Stomach smooth muscle (tissue), 2 donors: ENCODE data around the gene COL1A1.

Experiments
- H3K27ac ChIP-seq: one replicate; pipeline ENCODE4 v1.7.0; 2013; ENCODE audit warnings: mild to moderate bottlenecking, low read length, inconsistent platforms
- H3K27me3 ChIP-seq, 2 donors: one replicate each; pipeline ENCODE4 v1.7.0; 2013; ENCODE audit warnings: low read length in 2 of 2; ENCODE audit not compliant: insufficient read depth in 2 of 2, control insufficient read depth in 1 of 2
- H3K36me3 ChIP-seq, 2 donors: one replicate each; pipeline ENCODE4 v1.7.0; 2013; ENCODE audit warnings: low read length in 2 of 2; ENCODE audit not compliant: control insufficient read depth in 2 of 2, insufficient read depth in 2 of 2
- H3K4me1 ChIP-seq: one replicate; pipeline ENCODE4 v1.7.0; 2013; ENCODE audit warnings: low read length; ENCODE audit not compliant: control insufficient read depth, insufficient read depth
- H3K4me3 ChIP-seq, 2 donors: one replicate each; pipeline ENCODE4 v1.7.0; 2013; ENCODE audit warnings: low read length in 2 of 2
- H3K9ac ChIP-seq, 2 donors: one replicate each; pipeline ENCODE4 v1.7.0; 2013; ENCODE audit warnings: low read length in 2 of 2, mild to moderate bottlenecking in 1 of 2
- H3K9me3 ChIP-seq, 2 donors: one replicate each; pipeline ENCODE4 v1.7.0; 2013; ENCODE audit warnings: low read length in 2 of 2; ENCODE audit not compliant: control insufficient read depth in 2 of 2
- donor health status: healthy.
- donor health status: Pancreatic carcinoma.

The COL1A1 gene

DNA sequence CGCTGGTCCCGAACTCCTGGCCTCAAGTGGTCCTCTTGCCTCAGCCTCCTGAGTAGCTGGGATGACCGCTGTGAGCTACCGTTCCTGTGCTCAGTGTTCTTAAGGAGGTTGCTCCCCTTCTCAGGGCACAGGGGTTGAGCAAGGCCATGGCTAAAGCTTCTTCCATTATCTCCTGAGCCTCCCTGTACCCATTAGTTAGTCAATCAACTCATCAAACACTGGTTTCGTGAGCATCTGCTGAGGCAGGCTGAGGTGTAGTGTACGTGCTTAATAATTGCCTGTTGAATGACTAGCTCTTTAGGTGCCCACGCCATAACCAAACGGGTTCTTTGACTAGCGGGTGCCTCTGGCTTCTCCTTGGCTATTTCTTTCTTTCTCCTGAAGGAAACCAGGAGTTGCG is 24.0 kb downstream of the COL1A1 start:
- peak overlapping the region; percentile 47 for H3K9ac ChIP-seq
- peak overlapping the region; percentile 9 to 57 for H3K4me3 ChIP-seq
- no peaks in the 10 kb centered on the region for H3K36me3 ChIP-seq
- peak overlapping the region; percentile 89 for H3K27ac ChIP-seq
- H3K27me3 ChIP-seq = no peaks in the 10 kb centered on the region
- H3K9me3 ChIP-seq = no peaks in the 10 kb centered on the region
- H3K4me1 ChIP-seq = peaks cover 52% of the 10 kb centered on the region

- peak overlapping the region; percentile 47 for H3K9ac ChIP-seq
- peak overlapping the region; percentile 89 for H3K27ac ChIP-seq
- H3K9me3 ChIP-seq = no peaks in the 10 kb centered on the region
- no peaks in the 10 kb centered on the region for H3K27me3 ChIP-seq
- H3K36me3 ChIP-seq = peaks cover 0 to under 1% of the 10 kb centered on the region in 2 donors
- no peak overlapping the region for H3K4me3 ChIP-seq
- H3K4me1 ChIP-seq = peaks cover 52% of the 10 kb centered on the region
Observed at GRCh38 chr17:50176559-50177357, 24.7 kb downstream of the COL1A1 start.

- peak overlapping the region in 1 of 2 donors; percentile 42 for H3K9ac ChIP-seq
- H3K36me3 ChIP-seq = peaks cover 0 to 2% of the 10 kb centered on the region in 2 donors
- H3K4me3 ChIP-seq = peak overlapping the region in 1 of 2 donors; percentile 44
- H3K27me3 ChIP-seq = no peaks in the 10 kb centered on the region
- peak overlapping the region; percentile 89 for H3K27ac ChIP-seq
- no peaks in the 10 kb centered on the region for H3K9me3 ChIP-seq
- peaks cover 49% of the 10 kb centered on the region for H3K4me1 ChIP-seq
Observed at GRCh38 chr17:50175035-50175807, 26.2 kb downstream of the COL1A1 start.

- H3K9ac ChIP-seq = no peak overlapping the region
- H3K4me1 ChIP-seq = peaks cover 49% of the 10 kb centered on the region
- no peak overlapping the region for H3K27ac ChIP-seq
- H3K4me3 ChIP-seq = no peak overlapping the region
- no peaks in the 10 kb centered on the region for H3K9me3 ChIP-seq
- H3K27me3 ChIP-seq = no peaks in the 10 kb centered on the region
- peaks cover 0 to 6% of the 10 kb centered on the region in 2 donors for H3K36me3 ChIP-seq
Observed at GRCh38 chr17:50174444-50174843, 27.0 kb downstream of the COL1A1 start.

GRCh38 chr17:50173335-50173941 is 28.0 kb downstream of the COL1A1 start:
- H3K27ac ChIP-seq = peak overlapping the region; percentile 64
- no peaks in the 10 kb centered on the region for H3K27me3 ChIP-seq
- H3K4me1 ChIP-seq = peaks cover 54% of the 10 kb centered on the region
- H3K9ac ChIP-seq = peak overlapping the region; percentile 23 to 47
- H3K4me3 ChIP-seq = peak overlapping the region in 1 of 2 donors; percentile 15
- H3K9me3 ChIP-seq = no peaks in the 10 kb centered on the region
- H3K36me3 ChIP-seq = peaks cover 0 to 6% of the 10 kb centered on the region in 2 donors

GRCh38 chr17:50172936-50173334 is 28.5 kb downstream of the COL1A1 start:
- H3K9me3 ChIP-seq = no peaks in the 10 kb centered on the region
- H3K27me3 ChIP-seq = no peaks in the 10 kb centered on the region
- H3K36me3 ChIP-seq = peaks cover 0 to 6% of the 10 kb centered on the region in 2 donors
- peaks cover 54% of the 10 kb centered on the region for H3K4me1 ChIP-seq
- peak overlapping the region; percentile 64 for H3K27ac ChIP-seq
- H3K4me3 ChIP-seq = no peak overlapping the region
- H3K9ac ChIP-seq = peak overlapping the region; percentile 23 to 47

DNA sequence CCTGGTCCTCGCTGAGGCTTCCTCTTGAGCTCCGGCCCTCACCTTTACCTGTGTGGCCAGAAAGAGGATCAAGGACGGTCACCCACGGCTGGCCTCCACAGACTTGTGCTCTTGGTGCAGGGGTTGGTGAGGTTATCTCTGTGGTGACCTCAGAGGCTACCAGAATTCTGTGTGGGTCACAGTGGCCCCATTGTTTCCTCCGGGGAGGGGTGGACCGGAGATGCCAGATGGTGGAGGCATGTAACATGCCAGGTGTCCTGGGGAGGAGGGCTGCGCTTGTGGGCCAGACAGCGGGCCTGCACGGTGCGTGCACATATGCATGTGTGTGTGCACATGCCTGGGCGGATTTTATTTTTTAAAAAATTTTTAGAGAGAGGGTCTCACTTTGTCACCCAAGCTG is 29.3 kb downstream of the COL1A1 start:
- Histone ChIP-seq H3K4me3 (no peak overlapping the region), H3K27me3 (no peaks in the 10 kb centered on the region), H3K36me3 (peaks cover 0 to 6% of the 10 kb centered on the region in 2 donors), H3K9ac (no peak overlapping the region), H3K27ac (no peak overlapping the region), H3K9me3 (no peaks in the 10 kb centered on the region), H3K4me1 (peaks cover 54% of the 10 kb centered on the region)

DNA sequence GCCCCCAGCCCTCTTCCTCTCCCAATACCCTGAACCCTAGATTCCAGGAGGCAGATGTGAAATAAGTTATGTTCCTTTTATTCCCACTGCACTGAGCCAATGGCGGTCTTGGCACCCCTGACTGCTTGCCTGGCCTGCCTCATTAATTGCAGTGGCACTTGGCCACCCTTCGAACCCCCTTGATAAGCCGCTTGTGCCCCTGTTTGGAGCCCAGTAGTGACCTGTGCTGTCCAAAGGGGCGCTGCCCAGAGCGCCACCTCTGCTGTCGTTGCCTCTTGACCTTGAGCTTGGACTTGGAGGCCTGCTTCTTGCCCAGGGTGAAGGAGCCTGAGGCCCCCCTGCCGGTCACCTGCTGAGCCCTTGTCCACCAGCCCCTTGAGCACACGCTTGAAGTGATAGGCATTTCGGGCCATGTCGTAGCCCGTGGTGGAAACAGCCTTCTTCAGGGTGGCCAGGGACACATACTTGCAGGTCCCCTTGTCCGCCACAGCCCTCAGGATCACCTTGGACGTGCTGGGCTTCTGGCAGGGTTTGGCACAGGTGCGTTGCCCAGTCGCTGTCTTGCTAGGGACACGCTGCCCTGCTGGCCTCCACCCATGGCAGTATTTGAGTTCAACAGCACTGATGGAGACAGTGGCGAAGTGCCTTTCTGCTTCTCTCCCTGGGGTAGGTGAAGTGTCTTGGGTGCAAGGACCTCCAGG is 29.9 kb downstream of the COL1A1 start:
- H3K27me3 ChIP-seq = no peaks in the 10 kb centered on the region
- H3K9me3 ChIP-seq = no peaks in the 10 kb centered on the region
- no peak overlapping the region for H3K9ac ChIP-seq
- H3K36me3 ChIP-seq = peaks cover 0 to 6% of the 10 kb centered on the region in 2 donors
- H3K4me3 ChIP-seq = no peak overlapping the region
- H3K27ac ChIP-seq = no peak overlapping the region
- peaks cover 52% of the 10 kb centered on the region for H3K4me1 ChIP-seq

DNA sequence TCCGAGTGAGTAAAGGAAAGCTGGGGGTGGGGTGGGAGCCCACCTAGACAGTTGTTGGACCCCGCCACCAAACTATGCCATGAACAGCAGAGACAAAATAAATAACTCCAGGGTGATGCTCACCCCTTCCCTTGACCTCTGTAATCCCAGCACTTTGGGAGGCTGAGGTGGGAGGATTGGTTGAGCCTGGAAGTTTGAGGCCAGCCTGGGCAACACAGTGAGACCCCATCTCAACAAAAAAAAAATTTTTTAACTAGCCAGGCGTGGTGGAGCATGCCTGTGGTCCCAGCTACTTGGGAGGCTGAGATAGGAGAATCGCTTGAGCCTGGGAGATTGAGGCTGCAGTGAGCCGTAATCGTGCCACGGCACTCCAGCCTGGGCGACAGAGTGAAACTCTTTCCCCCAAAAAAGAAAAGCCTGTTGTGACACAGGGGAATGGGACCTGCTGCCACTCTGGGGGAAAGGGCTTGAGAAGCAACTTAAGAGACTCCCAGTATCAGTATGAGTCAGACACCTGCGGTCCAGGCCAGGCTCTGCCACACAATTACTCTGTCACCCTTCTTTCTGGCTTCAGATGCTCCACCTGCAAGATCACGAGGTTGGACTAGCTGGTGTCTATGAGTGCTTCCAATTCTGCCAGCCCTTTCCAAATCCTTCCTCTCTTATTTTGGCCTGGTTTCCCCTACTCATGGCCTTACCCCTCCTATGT is 30.6 kb downstream of the COL1A1 start:
- Histone ChIP-seq H3K36me3 (peaks cover 0 to 6% of the 10 kb centered on the region in 2 donors), H3K4me3 (no peak overlapping the region), H3K27me3 (no peaks in the 10 kb centered on the region), H3K27ac (no peak overlapping the region), H3K4me1 (peaks cover 49% of the 10 kb centered on the region), H3K9me3 (no peaks in the 10 kb centered on the region), H3K9ac (no peak overlapping the region)
